A549 (cell line): ENCODE results near the gene PSG1. TPM values are rescaled to one million over a fixed set of nuclear protein-coding genes. Genes with fewer than 3 reads are reported as not detected.
"Not testable (repeated sequence)": the region's sequence is repeated elsewhere in the genome, so short reads cannot be mapped to it uniquely, and the experiment has no call there.

Source experiments
- ATAC-seq, 2 experiments: fragments of 200-7000 bp in 1 of 2; fragments of >200 bp in 1 of 2; cut with Nextera tagmentation in 1 of 2; cut with Tn5 transposase in 1 of 2; 3 replicates each; pipeline versions ENCODE4 v1.8.0 to v1.9.1; 2018 to 2020; ENCODE audit warnings: mild to moderate bottlenecking in 1 of 2, moderate library complexity in 1 of 2
- CTCF ChIA-PET: fragments of 300-600 bp; sonication (Branson Sonifier 250); formaldehyde crosslinking; extraction: SDS; loops from one replicate; lab custom pipeline; 2021; ENCODE audit warnings: antibody characterized with exemption, inconsistent platforms; lab: Yijun Ruan, JAX
- POLR2A ChIA-PET: fragments of 350-600 bp; formaldehyde crosslinking; extraction: SDS; loops from one replicate; lab custom pipeline; 2021; ENCODE audit warnings: antibody characterized with exemption, inconsistent platforms; lab: Yijun Ruan, JAX
- DNase-seq, 2 experiments: peaks; one replicate each; pipeline versions ENCODE4 v3.0.0 to v3.0.0-alpha.2; 2011 to 2016; ENCODE audit warnings: low read depth in 1 of 2, low spot score in 1 of 2
- FAIRE-seq: peaks from 2 replicates; lab custom pipeline; 2011; peaks lifted over from hg19 to GRCh38; lab: Jason Lieb, UNC
- H3K27ac ChIP-seq, 2 experiments: fragments of >200 bp; sonication (Bioruptor Twin); formaldehyde crosslinking; 3 replicates each; pipeline ENCODE4 v1.5.1; 2016 to 2017
- H3K4me1 ChIP-seq: fragments of >200 bp; sonication (Bioruptor Twin); formaldehyde crosslinking; 3 replicates; pipeline ENCODE4 v1.6.1; 2016
- H3K4me2 ChIP-seq: fragments of >200 bp; sonication (Bioruptor Twin); formaldehyde crosslinking; 3 replicates; pipeline ENCODE4 v1.6.1; 2016
- H3K4me3 ChIP-seq: fragments of >200 bp; sonication (Bioruptor Twin); formaldehyde crosslinking; 3 replicates; pipeline ENCODE4 v1.5.1; 2016
- H3K9me3 ChIP-seq: fragments of >200 bp; sonication (Bioruptor Twin); formaldehyde crosslinking; 3 replicates; pipeline ENCODE4 v1.6.1; 2016
- ATOH8 ChIP-seq: fragments of 250-450 bp; sonication (Bioruptor Pico); IDR thresholded peaks from 2 replicates; pipeline ENCODE4 v1.5.0; 2020; ENCODE audit warnings: low read depth, mild to moderate bottlenecking, moderate library complexity
- CTCF ChIP-seq: fragments of >200 bp; sonication (Bioruptor Twin); formaldehyde crosslinking; IDR thresholded peaks from 3 replicates; pipeline ENCODE4 v1.5.1; 2016
- FOSL2 ChIP-seq, 2 experiments: fragments of 450-650 bp in 1 of 2; fragments of >200 bp in 1 of 2; sonication (Bioruptor Twin) in 1 of 2; formaldehyde crosslinking; IDR thresholded peaks; 2 replicates each; pipeline versions ENCODE4 v1.5.0 to v1.6.1; 2016 to 2020; ENCODE audit warnings: mild to moderate bottlenecking in 1 of 2, moderate library complexity in 1 of 2
- GATA3 ChIP-seq: IDR thresholded peaks from 2 replicates; pipeline ENCODE4 v1.6.1; 2012; ENCODE audit warnings: borderline replicate concordance
- NPAS2 ChIP-seq: fragments of 250-450 bp; sonication (Bioruptor Pico); IDR thresholded peaks from 2 replicates; pipeline ENCODE4 v1.8.0; 2022; ENCODE audit warnings: mild to moderate bottlenecking, moderate library complexity, borderline replicate concordance
- RAD21 ChIP-seq, 2 experiments: fragments of >200 bp in 1 of 2; sonication (Bioruptor Twin) in 1 of 2; formaldehyde crosslinking in 1 of 2; IDR thresholded peaks in 1 of 2; conservative IDR thresholded peaks in 1 of 2; 2 replicates in 1 of 2; 3 replicates in 1 of 2; pipeline ENCODE4 v1.6.1; 2012 to 2018; ENCODE audit warnings: inconsistent platforms in 1 of 2
- REST ChIP-seq: fragments of 200-600 bp; sonication (generic); IDR thresholded peaks from 2 replicates; pipeline ENCODE4 v1.6.1; 2016; ENCODE audit warnings: antibody characterized with exemption, mild to moderate bottlenecking, moderate library complexity
- RNF2 ChIP-seq: fragments of 200-600 bp; sonication (generic); IDR thresholded peaks from 2 replicates; pipeline ENCODE4 v1.6.1; 2016; ENCODE audit warnings: low read depth, mild to moderate bottlenecking, antibody characterized with exemption, moderate library complexity, borderline replicate concordance
- SMC3 ChIP-seq: fragments of >200 bp; sonication (Bioruptor Twin); formaldehyde crosslinking; IDR thresholded peaks from 3 replicates; pipeline ENCODE4 v1.6.1; 2018; ENCODE audit warnings: inconsistent platforms
- TFCP2L1 ChIP-seq: fragments of 250-450 bp; sonication (Bioruptor Pico); IDR thresholded peaks from 2 replicates; pipeline ENCODE4 v1.5.0; 2021; ENCODE audit warnings: mild to moderate bottlenecking
- USF2 ChIP-seq: fragments of 450-650 bp; IDR thresholded peaks from 2 replicates; pipeline ENCODE4 v1.6.1; 2014; ENCODE audit warnings: antibody characterized with exemption
- ZSCAN20 ChIP-seq: fragments of 250-450 bp; sonication (Bioruptor Pico); IDR thresholded peaks from 2 replicates; pipeline ENCODE4 v1.8.0; 2022; ENCODE audit warnings: mild to moderate bottlenecking, moderate library complexity
- WGBS: methylation state at CpG from one replicate; pipeline ENCODE4 v1.1.6; 2017; ENCODE audit errors: missing lambda C conversion rate; 5-methylcytosine and 5-hydroxymethylcytosine counted together
- polyA plus RNA-seq, 4 experiments: library from polyadenylated mRNA; depleted of rRNA in 3 of 4; stranded (reverse); fragments of >200 nt; fragmentation: RNase III in 1 of 4; extraction: RNeasy Plus Mini Kit Qiagen cat#74134 plus additional on column Dnase treatment in 1 of 4; gene quantifications; 2 replicates in 3 of 4; 3 replicates in 1 of 4; pipeline ENCODE4 v1.2.3, GENCODE V29; 2011 to 2017

PSG1 gene
- polyA plus RNA-seq, 2 of the 4 experiments (the other 2 are of a cell fraction) = 0.16 to 0.41 TPM

- TF ChIP-seq USF2 (no peak), TFCP2L1 (no peak), FOSL2 (IDR thresholded peaks at IDR 0.05) (no peak), FOSL2 (CRISPR knock-in tag; IDR thresholded peaks at IDR 0.05) (no peak), GATA3 (no peak), ATOH8 (CRISPR knock-in tag) (no peak), CTCF (no peak; the same call in 2 of the 3 replicates), REST (no peak), ZSCAN20 (CRISPR knock-in tag) (no peak), NPAS2 (CRISPR knock-in tag) (no peak), RNF2 (no peak)
- TF ChIP-seq, all 56 proteins: peak for 0
- no peak for DNase-seq
- no peak overlapping the region for H3K4me3 ChIP-seq
- no peak overlapping the region for H3K4me2 ChIP-seq
- 66% methylated on average over 5 of the region's 5 CpGs for WGBS
- no peak for FAIRE-seq
- H3K9me3 ChIP-seq = peaks cover 12% of the 10 kb centered on the region
- ChIA-PET CTCF (interaction anchor here (0.8 to 2.8 kb wide), 13 partner anchors 8 to 199 kb away, joined by 3 to 15 read pairs (median 4); no protein-coding TSS in a partner anchor), POLR2A (no interaction called here)
- H3K27ac ChIP-seq = peak overlapping the region; percentile 47 to 70; a peak in 5 of 6 replicates
- no peak for ATAC-seq
- peaks cover 13% of the 10 kb centered on the region for H3K4me1 ChIP-seq
These were observed 22.0 kb downstream of the PSG1 start for GRCh38 chr19:42857544-42857867.

GRCh38 chr19:42856866-42857543 is 22.5 kb downstream of the PSG1 start:
- Histone ChIP-seq H3K4me1 (peaks cover 18% of the 10 kb centered on the region), H3K27ac (peak overlapping the region; percentile 47 to 70)
- TF ChIP-seq CTCF = peak; percentile 73
- peak; percentile 79 for TF ChIP-seq SMC3
- peak; percentile 78 to 82 for TF ChIP-seq RAD21 (conservative IDR thresholded peaks at IDR 0.05 in 1 of 2, IDR thresholded peaks at IDR 0.05 in 1 of 2)
- ATAC-seq (peak in 1 of 2 experiments; percentile 47; a peak in 1 of 6 replicates), DNase-seq (peak in 1 of 2 experiments; percentile 62)
- CTCF ChIA-PET = interaction anchor here (0.6 to 2.8 kb wide), 20 partner anchors 9 to 1374 kb away, joined by 3 to 15 read pairs (median 3); no protein-coding TSS in a partner anchor
- 78% methylated on average over 19 of the region's 19 CpGs for WGBS
- H3K4me3 ChIP-seq, H3K9me3 ChIP-seq, POLR2A ChIA-PET, FAIRE-seq, H3K4me2 ChIP-seq: not testable (repeated sequence)
